Gastroesophageal sphincter (tissue), 4 donors: ENCODE data around the gene PDE8A. TPM values are rescaled to one million over a fixed set of nuclear protein-coding genes. Genes with fewer than 3 reads are reported as not detected.

Source experiments
- ATAC-seq: fragments of 150-250 bp; one replicate; pipeline ENCODE4 v1.9.1; 2016; ENCODE audit warnings: mild to moderate bottlenecking, moderate library complexity
- H3K27ac ChIP-seq, 4 donors: fragments of 200-600 bp; sonication (generic) in 3 of 4; 1 replicate in 3 of 4; 2 replicates in 1 of 4; pipeline ENCODE4 v1.5.1; 2016 to 2019
- H3K27me3 ChIP-seq: fragments of 200-600 bp; sonication (generic); one replicate; pipeline ENCODE4 v1.5.1; 2019
- H3K36me3 ChIP-seq, 2 donors: fragments of 200-600 bp; sonication (generic); one replicate each; pipeline ENCODE4 v1.5.1; 2019; ENCODE audit warnings: control low read depth in 1 of 2
- H3K4me1 ChIP-seq, 3 donors: fragments of 200-600 bp; sonication (generic); 1 replicate in 2 of 3; 2 replicates in 1 of 3; pipeline ENCODE4 v1.5.1; 2016 to 2019; ENCODE audit warnings: control low read depth in 2 of 3
- H3K4me3 ChIP-seq, 2 donors: fragments of 200-600 bp; sonication (generic); one replicate each; pipeline ENCODE4 v1.5.1; 2019; ENCODE audit warnings: mild to moderate bottlenecking in 1 of 2, moderate library complexity in 1 of 2
- H3K9me3 ChIP-seq, 3 donors: fragments of 200-600 bp; sonication (generic); one replicate each; pipeline ENCODE4 v1.5.1; 2017 to 2019; ENCODE audit warnings: control low read depth in 2 of 3
- CTCF ChIP-seq, 4 experiments: fragments of 200-600 bp in 2 of 4; fragments of 450-650 bp in 2 of 4; sonication (generic) in 1 of 4; IDR thresholded peaks; one replicate each; pipeline ENCODE4 v1.5.1; 2017 to 2019; ENCODE audit warnings: antibody characterized with exemption in 4 of 4, mild to moderate bottlenecking in 2 of 4, moderate library complexity in 2 of 4
- EP300 ChIP-seq: sonication (generic); formaldehyde crosslinking; IDR thresholded peaks from one replicate; pipeline ENCODE4 v1.6.1; 2017; ENCODE audit warnings: antibody characterized with exemption, mild to moderate bottlenecking
- POLR2A ChIP-seq, 2 donors: fragments of 450-650 bp; IDR thresholded peaks; one replicate each; pipeline ENCODE4 v1.6.1; 2017; ENCODE audit warnings: antibody characterized with exemption in 2 of 2, mild to moderate bottlenecking in 2 of 2, moderate library complexity in 1 of 2
- POLR2AphosphoS5 ChIP-seq: sonication (generic); formaldehyde crosslinking; IDR thresholded peaks from one replicate; pipeline ENCODE4 v1.6.1; 2017; ENCODE audit warnings: antibody characterized with exemption
- WGBS, 2 donors: methylation state at CpG; one replicate each; pipeline ENCODE4 v1.1.5; 2018; ENCODE audit warnings: low coverage in 1 of 2; 5-methylcytosine and 5-hydroxymethylcytosine counted together
- total RNA-seq, 4 donors: library from RNA; depleted of rRNA; stranded (reverse); fragments of >200 nt; gene quantifications; one replicate each; pipeline ENCODE4 v1.1.0, GENCODE V29; 2016

PDE8A gene
- total RNA-seq, 4 donors from 2014 or later, result 34.6 to 73.2 (median 56.2) TPM

DNA sequence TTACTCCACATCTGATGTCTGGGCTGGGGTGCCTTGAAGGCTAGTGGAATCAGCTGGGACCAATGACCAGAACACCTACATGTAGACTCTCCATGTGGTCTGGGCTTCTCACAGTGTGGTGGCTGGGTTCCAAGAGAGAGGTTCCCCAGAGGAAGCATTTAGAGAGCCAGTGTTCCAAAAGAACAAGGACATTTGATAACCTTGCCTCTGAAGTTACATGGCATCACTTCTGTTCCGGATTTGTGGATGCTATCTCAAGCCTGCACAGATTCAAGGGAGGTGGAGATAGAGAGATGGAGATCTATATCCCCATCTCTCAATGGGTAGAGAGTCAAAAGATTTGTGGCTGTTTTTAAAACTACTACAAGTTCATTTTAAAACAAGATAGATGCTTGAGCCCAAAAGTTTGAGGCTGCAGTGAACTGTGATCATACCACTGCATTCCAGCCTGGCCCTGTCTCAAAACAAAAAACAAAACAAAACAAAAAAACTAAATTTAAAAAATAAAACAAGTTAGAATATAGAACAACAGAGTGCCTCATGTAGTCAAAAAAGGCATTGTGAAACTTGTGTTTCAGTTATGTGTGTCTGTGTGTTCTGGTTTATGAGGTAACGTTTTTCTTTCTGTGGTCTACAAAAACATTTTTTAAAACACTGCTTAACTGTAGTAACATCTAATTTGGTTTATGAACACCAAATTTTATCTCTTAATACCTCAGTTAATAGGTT is 44.8 kb downstream of the PDE8A start:
- Histone ChIP-seq H3K4me3 (no peak overlapping the region), H3K36me3 (no peaks in the 10 kb centered on the region), H3K27ac (peak overlapping the region in 2 of 4 donors; percentile 19 to 24), H3K27me3 (no peaks in the 10 kb centered on the region), H3K9me3 (no peaks in the 10 kb centered on the region), H3K4me1 (peaks cover 22 to 85% (median 22%) of the 10 kb centered on the region in 3 donors)
- WGBS, 2 donors, result 37 to 63% methylated on average over 2 of the region's 2 CpGs
- TF ChIP-seq POLR2AphosphoS5 (no peak), CTCF (IDR thresholded peaks at IDR 0.05) (no peak), POLR2A (IDR thresholded peaks at IDR 0.05) (no peak)
- ATAC-seq, result no peak

DNA sequence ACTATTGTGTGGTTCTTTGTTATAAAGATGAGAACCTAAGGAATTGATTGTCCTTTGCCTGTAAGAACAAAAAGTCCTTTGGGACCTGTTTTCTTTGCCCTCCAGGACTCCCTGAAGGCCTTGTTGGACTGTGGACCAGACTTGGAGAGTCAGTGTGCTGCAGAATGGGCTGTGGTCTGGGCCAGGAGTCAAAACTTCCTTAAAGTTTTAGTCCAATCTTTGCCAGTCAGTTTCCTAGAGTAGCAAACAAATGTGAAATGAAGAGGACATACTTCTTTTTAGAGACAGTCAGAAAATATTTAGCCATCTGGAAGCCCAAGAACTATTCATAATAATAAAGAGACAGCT is 45.4 kb downstream of the PDE8A start:
- TF ChIP-seq EP300, result no peak
- TF ChIP-seq CTCF (IDR thresholded peaks at IDR 0.05), result no peak
- no peak for TF ChIP-seq POLR2A (IDR thresholded peaks at IDR 0.05)
- TF ChIP-seq POLR2AphosphoS5, result no peak
- H3K27ac ChIP-seq, result peak overlapping the region in 2 of 4 donors; percentile 19 to 24
- no peak for ATAC-seq
- H3K4me1 ChIP-seq, result peaks cover 22 to 87% (median 22%) of the 10 kb centered on the region in 3 donors
- no peak overlapping the region for H3K4me3 ChIP-seq
- no peaks in the 10 kb centered on the region for H3K9me3 ChIP-seq
- H3K27me3 ChIP-seq, result no peaks in the 10 kb centered on the region
- no peaks in the 10 kb centered on the region for H3K36me3 ChIP-seq

DNA sequence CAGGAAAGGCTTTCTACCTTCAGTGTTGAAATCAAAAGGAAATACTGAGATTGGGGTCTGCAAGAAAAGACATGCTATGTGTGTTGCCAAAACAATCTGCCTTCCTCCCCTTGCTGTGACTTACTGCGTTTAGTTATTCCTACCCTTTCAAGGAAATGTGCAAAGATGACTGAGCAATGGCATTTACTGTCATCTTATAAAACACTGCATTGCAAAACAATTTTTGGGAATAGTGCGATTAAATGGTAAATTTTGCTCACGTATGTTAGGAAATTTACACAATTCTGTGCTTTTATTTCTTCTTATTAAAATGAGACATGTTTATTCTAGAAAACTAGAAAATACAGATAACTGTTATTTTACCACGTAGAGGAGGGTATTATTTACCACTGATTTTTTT is 45.8 kb downstream of the PDE8A start:
- 66 to 72% methylated on average over 4 of the region's 4 CpGs for WGBS, 2 donors
- no peak for ATAC-seq

DNA sequence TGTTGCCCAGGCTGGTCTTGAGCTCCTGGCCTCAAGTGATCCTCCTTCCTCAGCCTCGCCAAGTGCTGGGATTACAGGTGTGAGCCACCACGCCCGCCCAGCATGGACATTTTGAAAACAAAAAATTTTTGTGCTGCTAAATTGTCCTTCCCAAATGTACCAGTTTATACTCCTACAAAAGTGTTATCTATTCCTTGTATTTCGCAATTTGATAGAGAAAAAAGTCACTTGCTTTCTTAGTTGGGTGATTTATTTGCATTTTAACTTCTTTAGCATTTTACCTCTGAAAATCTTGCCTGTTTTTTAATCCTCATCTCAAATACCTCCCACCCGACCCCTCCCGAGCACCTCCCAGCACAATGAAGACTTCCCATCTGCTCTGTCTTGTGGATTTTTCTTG is 46.8 kb downstream of the PDE8A start:
- Histone ChIP-seq H3K27me3 (no peaks in the 10 kb centered on the region), H3K9me3 (no peaks in the 10 kb centered on the region), H3K4me1 (peaks cover 22 to 90% (median 31%) of the 10 kb centered on the region in 3 donors), H3K27ac (no peak overlapping the region), H3K4me3 (no peak overlapping the region), H3K36me3 (no peaks in the 10 kb centered on the region)
- TF ChIP-seq CTCF (IDR thresholded peaks at IDR 0.05) (no peak), EP300 (no peak)
- WGBS, 2 donors, result 87 to 97% methylated on average over 3 to 4 of the region's 6 CpGs
- no peak for ATAC-seq

More for the DNA sequence above, 45.8 kb downstream of the PDE8A start:
- no peaks in the 10 kb centered on the region for H3K27me3 ChIP-seq
- no peaks in the 10 kb centered on the region for H3K36me3 ChIP-seq
- TF ChIP-seq POLR2AphosphoS5 (peak; percentile 23), EP300 (no peak), POLR2A (IDR thresholded peaks at IDR 0.05) (no peak), CTCF (IDR thresholded peaks at IDR 0.05) (no peak)
- peak overlapping the region in 1 of 4 donors; percentile 19 for H3K27ac ChIP-seq
- H3K4me3 ChIP-seq, result no peak overlapping the region
- H3K4me1 ChIP-seq, result peaks cover 22 to 87% (median 22%) of the 10 kb centered on the region in 3 donors
- H3K9me3 ChIP-seq, result no peaks in the 10 kb centered on the region

GRCh38 chr15:85029221-85029620 is 47.6 kb downstream of the PDE8A start:
- H3K9me3 ChIP-seq, result no peaks in the 10 kb centered on the region
- H3K27me3 ChIP-seq, result no peaks in the 10 kb centered on the region
- H3K27ac ChIP-seq, result no peak overlapping the region
- H3K4me1 ChIP-seq, result peaks cover 22 to 89% (median 33%) of the 10 kb centered on the region in 3 donors
- TF ChIP-seq CTCF (IDR thresholded peaks at IDR 0.05) (no peak), POLR2A (IDR thresholded peaks at IDR 0.05) (no peak), EP300 (no peak), POLR2AphosphoS5 (no peak)
- H3K4me3 ChIP-seq, result no peak overlapping the region
- 78 to 86% methylated on average over 5 of the region's 5 CpGs for WGBS, 2 donors
- ATAC-seq, result no peak
- no peaks in the 10 kb centered on the region for H3K36me3 ChIP-seq
